ENCODE measurements around the gene TDRD12.

- TF ChIP-seq EZH2 (IDR thresholded peaks at IDR 0.05; ENCODE audit: low read length, missing control alignments) (no peak), CTCF (conservative IDR thresholded peaks at IDR 0.05 in 1 of 2, IDR thresholded peaks at IDR 0.05 in 1 of 2; ENCODE audit: low read depth in 1 of 2, low read length in 2 of 2) (no peak)
These were observed 16.4 kb downstream of the TDRD12 start for GRCh38 chr19:32735936-32736335.

Data from fibroblast of lung (primary cell).